GM12892 (cell line): ENCODE results near the gene ACRBP.

ENCODE experiments used
- POLR2A ChIP-seq: IDR thresholded peaks from 2 replicates; pipeline ENCODE4 v1.6.1; 2011; ENCODE audit warnings: low read depth, low read length, control low read depth
- POLR2AphosphoS5 ChIP-seq: IDR thresholded peaks from 2 replicates; pipeline ENCODE4 v1.6.1; 2011; ENCODE audit warnings: low read depth, low read length, control low read depth

GRCh38 chr12:6614513-6615172 is 32.6 kb downstream of the ACRBP start:
- TF ChIP-seq POLR2AphosphoS5 (no peak), POLR2A (no peak)
